ENCODE data around the gene CRYBG1. TPM values are rescaled to one million over a fixed set of nuclear protein-coding genes. Genes with fewer than 3 reads are reported as not detected.
"Not testable (repeated sequence)": the region's sequence is repeated elsewhere in the genome, so short reads cannot be mapped to it uniquely, and the experiment has no call there.

CRYBG1 gene
- total RNA-seq, 4 donors from 2014 or later, result 7.9 to 14.4 (median 11.1) TPM

GRCh38 chr6:106547601-106548453 lies 187.3 kb downstream of the CRYBG1 start:
- TF ChIP-seq CTCF (IDR thresholded peaks at IDR 0.05) (no peak), POLR2A (IDR thresholded peaks at IDR 0.05) (no peak)
- DNase-seq, result no peak
- 66 to 70% methylated on average over 6 of the region's 6 CpGs for WGBS, 2 donors
- Histone ChIP-seq H3K36me3 (no peaks in the 10 kb centered on the region), H3K4me3 (replicated peaks in 1 of 3) (no peak overlapping the region), H3K4me1 (no peaks in the 10 kb centered on the region), H3K9me3 (no peaks in the 10 kb centered on the region), H3K27ac (no peak overlapping the region), H3K27me3 (no peaks in the 10 kb centered on the region)
- intact Hi-C loops (cut with DNase I), result no loop called here

- DNase-seq; H3K27me3 ChIP-seq; H3K4me1 ChIP-seq; intact Hi-C loops (cut with DNase I); H3K27ac ChIP-seq; H3K36me3 ChIP-seq; H3K4me3 ChIP-seq (replicated peaks in 1 of 3); H3K9me3 ChIP-seq: not testable (repeated sequence)
- 79 to 86% methylated on average over 2 to 4 of the region's 6 CpGs for WGBS, 2 donors
These were observed 188.5 kb downstream of the CRYBG1 start for GRCh38 chr6:106548926-106549455.

GRCh38 chr6:106549521-106549920 lies 189.0 kb downstream of the CRYBG1 start:
- Histone ChIP-seq H3K27ac (no peak overlapping the region), H3K27me3 (no peaks in the 10 kb centered on the region), H3K9me3 (no peaks in the 10 kb centered on the region), H3K4me1 (no peaks in the 10 kb centered on the region), H3K4me3 (replicated peaks in 1 of 3) (no peak overlapping the region), H3K36me3 (no peaks in the 10 kb centered on the region)
- no peak for DNase-seq
- no peak for TF ChIP-seq CTCF (IDR thresholded peaks at IDR 0.05)
- TF ChIP-seq POLR2A (IDR thresholded peaks at IDR 0.05), result no peak
- intact Hi-C loops (cut with DNase I), result no loop called here
- 84 to 92% methylated on average over 1 of the region's 1 CpG for WGBS, 2 donors

- no peaks in the 10 kb centered on the region for H3K36me3 ChIP-seq
- TF ChIP-seq CTCF (IDR thresholded peaks at IDR 0.05) (no peak), POLR2A (IDR thresholded peaks at IDR 0.05) (no peak)
- H3K4me1 ChIP-seq, result no peaks in the 10 kb centered on the region
- H3K27ac ChIP-seq, result no peak overlapping the region
- no peak for DNase-seq
- no peaks in the 10 kb centered on the region for H3K9me3 ChIP-seq
- no peak overlapping the region for H3K4me3 ChIP-seq (replicated peaks in 1 of 3)
- H3K27me3 ChIP-seq, result no peaks in the 10 kb centered on the region
- intact Hi-C loops (cut with DNase I), result no loop called here
- 96 to 97% methylated on average over 3 of the region's 3 CpGs for WGBS, 2 donors
These were observed 190.6 kb downstream of the CRYBG1 start for GRCh38 chr6:106551155-106551554.

- intact Hi-C loops (cut with DNase I), result no loop called here
- no peak overlapping the region for H3K4me3 ChIP-seq (replicated peaks in 1 of 3)
- no peaks in the 10 kb centered on the region for H3K9me3 ChIP-seq
- TF ChIP-seq POLR2A (IDR thresholded peaks at IDR 0.05), result no peak
- no peaks in the 10 kb centered on the region for H3K4me1 ChIP-seq
- WGBS, 2 donors, result 92 to 98% methylated on average over 5 of the region's 5 CpGs
- DNase-seq, result no peak
- no peak overlapping the region for H3K27ac ChIP-seq
- no peaks in the 10 kb centered on the region for H3K27me3 ChIP-seq
- no peaks in the 10 kb centered on the region for H3K36me3 ChIP-seq
These were observed 192.9 kb downstream of the CRYBG1 start for GRCh38 chr6:106553440-106553839.

- Histone ChIP-seq H3K27ac (no peak overlapping the region), H3K27me3 (no peaks in the 10 kb centered on the region), H3K4me1 (no peaks in the 10 kb centered on the region), H3K9me3 (no peaks in the 10 kb centered on the region), H3K4me3 (replicated peaks in 1 of 3) (no peak overlapping the region), H3K36me3 (no peaks in the 10 kb centered on the region)
- no peak for DNase-seq
- 83 to 86% methylated on average over 5 of the region's 5 CpGs for WGBS, 2 donors
- intact Hi-C loops (cut with DNase I), result no loop called here
- TF ChIP-seq CTCF (IDR thresholded peaks at IDR 0.05), result no peak
- no peak for TF ChIP-seq POLR2A (IDR thresholded peaks at IDR 0.05)
These were observed 195.2 kb downstream of the CRYBG1 start for GRCh38 chr6:106555767-106556166.
